IPS-20b (cell line): ENCODE data around the gene OTUD1.

Experiments
- H3K27ac ChIP-seq: one replicate; pipeline ENCODE4 v1.5.1; 2013; ENCODE audit warnings: low read length
- H3K27me3 ChIP-seq: 2 replicates; pipeline ENCODE4 v1.6.1; 2013; ENCODE audit warnings: mild to moderate bottlenecking, low read length, inconsistent platforms; ENCODE audit not compliant: insufficient read depth
- H3K36me3 ChIP-seq: 2 replicates; pipeline ENCODE4 v1.6.1; 2013; ENCODE audit warnings: low read depth, mild to moderate bottlenecking, inconsistent platforms, low read length, moderate library complexity; ENCODE audit not compliant: insufficient read depth
- H3K4me1 ChIP-seq: 2 replicates; pipeline ENCODE4 v1.6.1; 2013; ENCODE audit warnings: mild to moderate bottlenecking, control low read depth, inconsistent platforms, low read length, moderate library complexity; ENCODE audit not compliant: insufficient read depth
- H3K4me3 ChIP-seq: 2 replicates; pipeline ENCODE4 v1.5.1; 2013; ENCODE audit warnings: mild to moderate bottlenecking, low read length, inconsistent platforms
- H3K9ac ChIP-seq: 2 replicates; pipeline ENCODE4 v1.6.1; 2013; ENCODE audit warnings: low read depth, mild to moderate bottlenecking, inconsistent platforms, low read length, moderate library complexity
- H3K9me3 ChIP-seq: 2 replicates; pipeline ENCODE4 v1.6.1; 2013; ENCODE audit warnings: mild to moderate bottlenecking, low read depth, low read length, inconsistent platforms; ENCODE audit not compliant: insufficient read depth

Gene OTUD1

GRCh38 chr10:23474081-23474480 lies 35.2 kb downstream of the OTUD1 start:
- Histone ChIP-seq H3K4me3 (no peak overlapping the region), H3K27me3 (no peaks in the 10 kb centered on the region), H3K27ac (no peak overlapping the region), H3K9me3 (no peaks in the 10 kb centered on the region), H3K36me3 (no peaks in the 10 kb centered on the region), H3K9ac (no peak overlapping the region), H3K4me1 (peaks cover 4% of the 10 kb centered on the region; the same call in 1 of the 2 replicates)

- H3K36me3 ChIP-seq = no peaks in the 10 kb centered on the region
- H3K9me3 ChIP-seq = no peaks in the 10 kb centered on the region
- H3K4me1 ChIP-seq = peaks cover 4% of the 10 kb centered on the region; the same call in 1 of the 2 replicates
- H3K4me3 ChIP-seq = no peak overlapping the region
- H3K9ac ChIP-seq = no peak overlapping the region
- H3K27me3 ChIP-seq = no peaks in the 10 kb centered on the region
- H3K27ac ChIP-seq = no peak overlapping the region
These were observed 35.8 kb downstream of the OTUD1 start for GRCh38 chr10:23474626-23475025.

GRCh38 chr10:23478570-23478969 lies 39.7 kb downstream of the OTUD1 start:
- no peak overlapping the region for H3K27ac ChIP-seq
- H3K9ac ChIP-seq = no peak overlapping the region
- no peaks in the 10 kb centered on the region for H3K27me3 ChIP-seq
- H3K9me3 ChIP-seq = no peaks in the 10 kb centered on the region
- no peak overlapping the region for H3K4me3 ChIP-seq
- no peaks in the 10 kb centered on the region for H3K4me1 ChIP-seq
- no peaks in the 10 kb centered on the region for H3K36me3 ChIP-seq

- H3K9ac ChIP-seq = no peak overlapping the region
- no peak overlapping the region for H3K27ac ChIP-seq
- H3K27me3 ChIP-seq = no peaks in the 10 kb centered on the region
- no peaks in the 10 kb centered on the region for H3K9me3 ChIP-seq
- no peaks in the 10 kb centered on the region for H3K36me3 ChIP-seq
- H3K4me1 ChIP-seq = no peaks in the 10 kb centered on the region
- H3K4me3 ChIP-seq = no peak overlapping the region
These were observed 41.1 kb downstream of the OTUD1 start for GRCh38 chr10:23479798-23480473.

DNA sequence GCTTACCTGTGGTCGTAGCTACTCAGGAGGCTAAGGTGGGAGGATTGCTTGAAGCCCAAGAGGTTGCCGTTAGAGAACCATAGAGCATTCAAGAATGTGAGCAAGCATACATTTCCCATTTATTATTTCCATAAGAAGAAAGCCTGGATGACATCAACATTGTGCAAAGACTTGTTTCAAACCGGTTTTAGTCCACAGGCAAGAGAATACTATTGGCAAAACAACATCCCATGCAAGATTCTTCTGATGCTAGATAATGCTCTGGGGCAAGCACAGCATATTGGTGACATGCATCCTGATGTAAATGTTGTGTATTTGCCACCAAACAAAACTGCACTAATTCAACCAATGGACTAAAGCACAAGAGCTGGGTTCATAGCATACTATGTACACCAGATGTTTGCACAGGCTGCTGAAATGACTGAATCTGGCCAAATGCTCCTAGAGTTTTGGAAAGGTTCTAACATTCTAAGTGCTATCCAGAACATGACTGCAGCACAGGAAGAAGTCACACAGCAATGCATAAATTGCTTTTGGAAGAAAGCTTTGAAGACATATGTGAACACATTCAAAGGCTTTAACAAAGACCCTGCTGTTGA lies 42.6 kb downstream of the OTUD1 start:
- no peak overlapping the region for H3K27ac ChIP-seq
- no peaks in the 10 kb centered on the region for H3K4me1 ChIP-seq
- no peak overlapping the region for H3K9ac ChIP-seq
- no peaks in the 10 kb centered on the region for H3K9me3 ChIP-seq
- H3K27me3 ChIP-seq = no peaks in the 10 kb centered on the region
- H3K36me3 ChIP-seq = no peaks in the 10 kb centered on the region
- no peak overlapping the region for H3K4me3 ChIP-seq

- Histone ChIP-seq H3K27ac (no peak overlapping the region), H3K9me3 (no peaks in the 10 kb centered on the region), H3K4me3 (no peak overlapping the region), H3K4me1 (no peaks in the 10 kb centered on the region), H3K36me3 (no peaks in the 10 kb centered on the region), H3K9ac (no peak overlapping the region), H3K27me3 (no peaks in the 10 kb centered on the region)
These were observed 51.2 kb downstream of the OTUD1 start for GRCh38 chr10:23490115-23490514.
